AG10803 (cell line): ENCODE results near the gene TMEM107.

Experiments
- DNase-seq: peaks from one replicate; pipeline ENCODE4 v3.0.0; 2010; ENCODE audit warnings: low read depth
- H3K4me3 ChIP-seq: 2 replicates; pipeline ENCODE4 v1.5.1; 2011; ENCODE audit warnings: mild to moderate bottlenecking, low read length, control low read depth
- CTCF ChIP-seq: conservative IDR thresholded peaks from 2 replicates; pipeline ENCODE4 v1.5.1; 2011; ENCODE audit warnings: mild to moderate bottlenecking, low read length, control low read depth, inconsistent platforms

Gene TMEM107

DNA sequence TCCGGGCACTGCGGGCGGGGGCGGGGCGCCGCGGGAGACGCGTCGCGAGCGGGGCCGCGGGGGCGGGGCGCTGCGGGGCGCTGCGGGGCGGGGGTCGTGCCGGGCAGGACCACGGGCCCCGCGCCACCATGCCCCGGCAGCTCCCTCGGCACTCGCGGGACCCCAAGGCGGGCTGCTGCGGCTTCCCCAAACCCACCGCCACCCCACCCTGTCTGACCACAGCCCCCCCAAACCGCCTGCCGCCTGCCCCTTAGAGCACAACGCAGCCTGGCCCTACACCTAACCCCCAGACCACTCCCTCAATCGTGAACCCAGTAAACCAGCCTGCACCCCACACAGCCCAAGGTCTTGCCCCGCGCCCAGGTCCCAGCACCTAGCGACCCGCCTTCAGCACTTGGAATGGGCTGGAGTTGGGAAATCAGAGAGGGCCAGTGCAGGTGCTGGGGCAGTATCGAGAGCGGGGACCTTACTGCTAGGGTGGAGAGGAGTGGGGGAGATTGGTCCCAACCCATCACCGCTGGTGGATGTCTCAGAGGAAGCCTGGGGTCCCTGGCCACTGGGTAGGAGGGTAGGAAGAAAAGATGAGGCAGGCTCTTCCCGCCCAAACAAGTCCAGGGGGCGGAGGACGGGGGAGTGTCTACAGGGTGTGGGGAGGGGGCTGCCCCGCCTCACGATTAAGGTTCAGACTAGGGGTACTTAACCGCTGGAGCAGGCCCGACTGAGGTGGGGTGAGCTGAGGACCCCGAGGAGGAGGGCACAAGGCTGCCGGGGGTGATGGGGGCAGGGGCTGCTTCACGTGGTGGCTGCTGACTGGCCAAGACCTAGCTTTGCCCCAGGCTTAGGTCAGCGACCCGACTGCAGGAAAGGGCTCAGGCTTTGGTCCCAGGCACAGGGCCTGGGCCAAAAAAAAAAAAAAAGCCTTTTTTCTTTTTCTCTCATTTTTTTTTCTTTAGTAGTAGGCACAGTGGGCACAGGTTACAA is 12.9 kb downstream of the TMEM107 start:
- DNase-seq, result no peak
- peak overlapping the region; percentile 66 for H3K4me3 ChIP-seq
- no peak for TF ChIP-seq CTCF

GRCh38 chr17:8162233-8162996 is 13.8 kb downstream of the TMEM107 start, which contains the start of gene VAMP2:
TSS of gene VAMP2 (minus strand) at chr17:8162948. CDS start at chr17:8162879, 69 bp downstream.
- TF ChIP-seq CTCF, result no peak
- peak within 1 kb of the TSS; percentile 94 for H3K4me3 ChIP-seq
- DNase-seq, result peak; percentile 71

DNA sequence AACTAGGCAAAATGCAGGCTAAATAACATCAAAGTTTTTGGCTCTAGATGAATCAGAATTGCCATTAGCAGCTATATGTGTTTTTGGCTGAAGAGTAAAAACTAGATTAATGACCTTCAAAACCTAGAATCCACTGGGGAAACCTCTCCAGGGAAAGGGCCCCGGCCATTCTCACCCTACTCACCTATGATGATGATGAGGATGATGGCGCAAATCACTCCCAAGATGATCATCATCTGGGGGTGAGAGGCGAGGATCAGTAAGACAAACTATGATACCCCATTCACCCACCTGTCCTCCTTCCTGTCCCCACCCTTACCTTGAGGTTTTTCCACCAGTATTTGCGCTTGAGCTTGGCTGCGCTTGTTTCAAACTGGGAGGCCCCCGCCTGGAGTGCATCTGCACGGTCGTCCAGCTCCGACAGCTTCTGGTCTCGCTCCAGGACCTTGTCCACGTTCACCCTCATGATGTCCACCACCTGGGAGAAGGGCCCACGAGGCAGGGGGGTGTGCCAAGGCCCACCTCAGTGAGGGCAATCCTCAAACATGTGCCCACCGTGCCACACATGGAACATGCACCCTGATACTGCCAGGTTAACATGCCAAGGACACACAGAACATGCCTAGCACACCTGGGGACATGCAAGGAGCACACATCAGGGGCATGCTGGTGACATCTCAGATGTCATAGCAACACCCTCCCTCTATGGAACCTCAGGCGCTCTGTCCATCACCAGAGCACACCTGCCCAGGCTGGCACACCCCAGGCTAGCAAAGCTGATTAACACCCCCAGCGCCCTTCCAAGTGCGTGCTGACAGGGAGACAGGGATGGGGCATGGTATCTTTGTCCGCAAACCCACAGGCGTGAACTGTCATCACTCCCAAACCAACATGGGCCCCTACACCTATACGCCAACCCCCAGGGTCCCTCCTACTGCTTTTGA is 14.6 kb downstream of the TMEM107 start:
- no peak for DNase-seq
- TF ChIP-seq CTCF, result no peak
- peak overlapping the region; percentile 94 for H3K4me3 ChIP-seq

DNA sequence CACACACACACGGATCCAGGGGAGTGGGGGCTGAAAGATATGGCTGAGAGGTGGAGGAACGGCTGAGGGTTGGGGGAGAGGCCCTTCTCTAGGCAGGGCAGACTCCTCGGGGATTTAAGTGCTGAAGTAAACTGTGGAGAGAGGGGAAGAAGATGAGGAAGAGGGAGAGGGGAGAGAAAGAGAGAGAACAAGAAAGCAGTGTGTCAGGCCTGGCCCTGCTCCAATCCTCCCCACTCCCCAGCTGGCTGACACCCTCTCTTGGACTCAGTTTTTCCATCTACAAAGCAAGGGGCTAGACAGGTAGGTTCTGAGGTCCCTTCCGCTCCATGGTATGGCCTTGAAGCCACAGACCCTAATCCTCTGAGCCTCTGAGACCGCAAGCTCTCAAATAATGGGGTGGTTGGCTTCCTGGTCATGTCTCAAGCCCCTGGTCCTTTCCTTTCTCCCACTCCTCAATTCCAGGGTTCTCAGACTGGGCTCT is 15.4 kb downstream of the TMEM107 start:
- DNase-seq, result no peak
- H3K4me3 ChIP-seq, result peak overlapping the region; percentile 7; the same call in 1 of the 2 replicates
- no peak for TF ChIP-seq CTCF

GRCh38 chr17:8160224-8160577 is 16.0 kb downstream of the TMEM107 start:
- no peak overlapping the region for H3K4me3 ChIP-seq
- DNase-seq, result no peak
- TF ChIP-seq CTCF, result no peak

DNA sequence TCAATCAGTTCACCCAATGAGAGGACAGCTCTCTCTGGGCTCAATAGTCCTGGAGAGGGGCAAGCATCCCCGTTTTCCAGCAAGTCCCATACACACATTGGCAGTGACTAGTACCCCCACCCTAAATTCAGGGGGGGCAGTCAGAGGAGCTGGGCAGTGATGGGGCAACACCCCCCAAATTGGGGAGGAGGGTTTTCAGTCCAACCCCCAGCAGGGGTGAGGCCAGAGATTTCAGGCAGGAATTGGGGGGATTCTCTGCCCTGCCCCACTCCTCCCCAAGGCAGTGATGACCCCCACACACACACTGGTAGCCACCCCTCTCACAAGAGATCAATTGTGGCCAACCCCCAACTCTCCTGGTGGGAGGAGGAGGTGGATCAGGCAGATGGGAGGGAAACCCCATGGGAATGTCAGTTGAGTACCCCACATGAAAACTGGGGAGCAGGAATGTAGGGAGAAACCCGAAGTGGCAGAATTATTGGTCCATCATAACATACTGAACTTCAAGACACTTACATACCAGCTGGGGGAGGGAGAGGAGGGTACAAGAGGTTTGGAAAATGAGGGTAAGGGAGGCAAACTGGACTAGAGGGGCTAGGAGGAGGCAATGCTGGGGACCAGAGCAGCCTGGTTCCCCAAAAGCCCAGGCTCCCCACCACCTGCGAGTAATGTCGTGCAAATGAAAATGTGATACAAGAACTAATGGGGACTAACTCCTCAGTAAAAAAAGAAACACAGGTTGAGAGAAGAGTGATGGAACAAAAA is 16.5 kb downstream of the TMEM107 start:
- H3K4me3 ChIP-seq, result no peak overlapping the region
- DNase-seq, result no peak
- no peak for TF ChIP-seq CTCF
